HEK293T (cell line): Measurements from ENCODE around the gene LMX1B.

Experiments
- CTCF ChIA-PET: fragments of 350-600 bp; formaldehyde crosslinking; extraction: SDS; loops from one replicate; lab custom pipeline; 2021; ENCODE audit warnings: antibody characterized with exemption, inconsistent platforms; lab: Yijun Ruan, JAX
- POLR2A ChIA-PET: fragments of 350-600 bp; formaldehyde crosslinking; extraction: SDS; loops from one replicate; lab custom pipeline; 2020; ENCODE audit warnings: antibody characterized with exemption, inconsistent platforms; lab: Yijun Ruan, JAX
- DNase-seq: peaks from one replicate; pipeline ENCODE4 v3.0.0; 2012; ENCODE audit warnings: mixed read lengths; ENCODE audit errors: extremely low spot score
- ARNT ChIP-seq: fragments of 450-650 bp; IDR thresholded peaks from 2 replicates; pipeline ENCODE4 v1.6.1; 2017; ENCODE audit warnings: mild to moderate bottlenecking
- BHLHE40 ChIP-seq: fragments of 450-650 bp; IDR thresholded peaks from 2 replicates; pipeline ENCODE4 v1.6.1; 2016; ENCODE audit warnings: mild to moderate bottlenecking, moderate library complexity, borderline replicate concordance
- CTBP1 ChIP-seq: fragments of 450-650 bp; IDR thresholded peaks from 2 replicates; pipeline ENCODE4 v1.6.1; 2016; ENCODE audit warnings: borderline replicate concordance
- ELF4 ChIP-seq: fragments of 450-650 bp; IDR thresholded peaks from 2 replicates; pipeline ENCODE4 v1.6.1; 2017; ENCODE audit warnings: antibody characterized with exemption
- FOXA1 ChIP-seq: fragments of 450-650 bp; IDR thresholded peaks from 2 replicates; pipeline ENCODE4 v1.6.1; 2016; ENCODE audit warnings: mild to moderate bottlenecking
- FOXK2 ChIP-seq: fragments of 450-650 bp; IDR thresholded peaks from 2 replicates; pipeline ENCODE4 v1.6.1; 2016; ENCODE audit warnings: mild to moderate bottlenecking
- FOXM1 ChIP-seq: fragments of 450-650 bp; IDR thresholded peaks from 2 replicates; pipeline ENCODE4 v1.6.1; 2017; ENCODE audit warnings: mild to moderate bottlenecking, borderline replicate concordance
- HDGF ChIP-seq: fragments of 450-650 bp; IDR thresholded peaks from 2 replicates; pipeline ENCODE4 v1.6.1; 2017; ENCODE audit warnings: antibody characterized with exemption, borderline replicate concordance
- L3MBTL2 ChIP-seq: fragments of 450-650 bp; conservative IDR thresholded peaks from 2 replicates; pipeline ENCODE4 v1.6.1; 2016; ENCODE audit warnings: mild to moderate bottlenecking
- LEF1 ChIP-seq: fragments of 450-650 bp; IDR thresholded peaks from 2 replicates; pipeline ENCODE4 v1.6.1; 2017; ENCODE audit warnings: mild to moderate bottlenecking, borderline replicate concordance
- NFRKB ChIP-seq: fragments of 450-650 bp; IDR thresholded peaks from 2 replicates; pipeline ENCODE4 v1.6.1; 2016; ENCODE audit warnings: mild to moderate bottlenecking, moderate library complexity
- PKNOX1 ChIP-seq: fragments of 450-650 bp; IDR thresholded peaks from 2 replicates; pipeline ENCODE4 v1.6.1; 2016
- SP1 ChIP-seq: fragments of 450-650 bp; IDR thresholded peaks from 2 replicates; pipeline ENCODE4 v1.6.1; 2017
- SUZ12 ChIP-seq: fragments of 450-650 bp; IDR thresholded peaks from 2 replicates; pipeline ENCODE4 v1.6.1; 2016; ENCODE audit warnings: mild to moderate bottlenecking
- TARDBP ChIP-seq: fragments of 450-650 bp; IDR thresholded peaks from 2 replicates; pipeline ENCODE4 v1.6.1; 2016
- ZNF384 ChIP-seq: fragments of 450-650 bp; IDR thresholded peaks from 2 replicates; pipeline ENCODE4 v1.6.1; 2016

LMX1B gene

GRCh38 chr9:126661122-126661520, 47.4 kb downstream of the LMX1B start:
- no peak for DNase-seq
- ChIA-PET POLR2A (no interaction called here), CTCF (interaction anchor here (1.2 kb wide), 1 partner anchor 11 kb away, joined by 4 read pairs; no protein-coding TSS in a partner anchor)

GRCh38 chr9:126661521-126662251, 48.0 kb downstream of the LMX1B start:
- TF ChIP-seq FOXA1 (no peak), L3MBTL2 (no peak), FOXK2 (no peak), ZNF384 (no peak), HDGF (no peak), BHLHE40 (no peak), FOXM1 (no peak), SP1 (no peak), NFRKB (no peak), ELF4 (no peak), SUZ12 (no peak), LEF1 (no peak), TARDBP (no peak), PKNOX1 (no peak), ARNT (no peak), CTBP1 (no peak)
- POLR2A ChIA-PET, result no interaction called here

More at GRCh38 chr9:126661122-126661520, 47.4 kb downstream of the LMX1B start:
- TF ChIP-seq L3MBTL2 (no peak), CTBP1 (no peak)

GRCh38 chr9:126663661-126664072, 49.9 kb downstream of the LMX1B start:
- POLR2A ChIA-PET, result no interaction called here
- TF ChIP-seq SP1, result no peak
- DNase-seq, result no peak
- CTCF ChIA-PET, result no interaction called here

More at GRCh38 chr9:126661521-126662251, 48.0 kb downstream of the LMX1B start:
- no peak for DNase-seq
- CTCF ChIA-PET, result no interaction called here

GRCh38 chr9:126664900-126665643, 51.3 kb downstream of the LMX1B start:
- no peak for DNase-seq
- TF ChIP-seq HDGF, result no peak
- TF ChIP-seq TARDBP, result no peak
- TF ChIP-seq FOXK2, result no peak
- no peak for TF ChIP-seq ZNF384
- no peak for TF ChIP-seq LEF1
- TF ChIP-seq ELF4, result no peak
- TF ChIP-seq ARNT, result no peak
- TF ChIP-seq SUZ12, result no peak
- TF ChIP-seq FOXA1, result no peak
- no peak for TF ChIP-seq CTBP1
- no peak for TF ChIP-seq FOXM1
- no peak for TF ChIP-seq NFRKB
- TF ChIP-seq BHLHE40, result no peak
- TF ChIP-seq PKNOX1, result no peak
- TF ChIP-seq L3MBTL2, result no peak
- no peak for TF ChIP-seq SP1
- POLR2A ChIA-PET, result no interaction called here
- CTCF ChIA-PET, result interaction anchor here (0.7 to 1.3 kb wide), 2 partner anchors 26 to 252 kb away, joined by 3 read pairs; no protein-coding TSS in a partner anchor

GRCh38 chr9:126665644-126666035, 51.9 kb downstream of the LMX1B start:
- POLR2A ChIA-PET, result no interaction called here
- TF ChIP-seq TARDBP (no peak), FOXM1 (no peak), ARNT (no peak), NFRKB (no peak), PKNOX1 (no peak), FOXA1 (no peak), ZNF384 (no peak), SP1 (no peak), ELF4 (no peak), CTBP1 (no peak), LEF1 (no peak), SUZ12 (no peak), BHLHE40 (no peak), FOXK2 (no peak), L3MBTL2 (no peak), HDGF (no peak)
- CTCF ChIA-PET, result interaction anchor here (0.6 to 1.3 kb wide), 2 partner anchors 16 to 25 kb away, joined by 3 read pairs; no protein-coding TSS in a partner anchor

More at GRCh38 chr9:126665644-126666035, 51.9 kb downstream of the LMX1B start:
- no peak for DNase-seq
